SH-SY5Y (cell line): ENCODE measurements around the gene POU2F1.

Source experiments
- GATA2 ChIP-seq: IDR thresholded peaks from 2 replicates; pipeline ENCODE4 v1.6.1; 2011; ENCODE audit warnings: mild to moderate bottlenecking, low read depth, low read length
- GATA3 ChIP-seq: IDR thresholded peaks from 2 replicates; pipeline ENCODE4 v1.6.1; 2011; ENCODE audit warnings: low read depth, mild to moderate bottlenecking, low read length, moderate library complexity

- TF ChIP-seq GATA2 (no peak), GATA3 (no peak)
Observed at GRCh38 chr1:167435484-167435883, 214.8 kb downstream of the POU2F1 start.
